HG03060 (cell line): ENCODE data around the gene KCNJ15.

Experiments
- ATAC-seq: cut with Tn5 transposase; IDR thresholded peaks from one replicate; pipeline ENCODE4 v1.9.1; 2021; ENCODE audit warnings: low read depth, moderate number of reproducible peaks; ENCODE audit not compliant: unreplicated experiment

KCNJ15 gene

DNA sequence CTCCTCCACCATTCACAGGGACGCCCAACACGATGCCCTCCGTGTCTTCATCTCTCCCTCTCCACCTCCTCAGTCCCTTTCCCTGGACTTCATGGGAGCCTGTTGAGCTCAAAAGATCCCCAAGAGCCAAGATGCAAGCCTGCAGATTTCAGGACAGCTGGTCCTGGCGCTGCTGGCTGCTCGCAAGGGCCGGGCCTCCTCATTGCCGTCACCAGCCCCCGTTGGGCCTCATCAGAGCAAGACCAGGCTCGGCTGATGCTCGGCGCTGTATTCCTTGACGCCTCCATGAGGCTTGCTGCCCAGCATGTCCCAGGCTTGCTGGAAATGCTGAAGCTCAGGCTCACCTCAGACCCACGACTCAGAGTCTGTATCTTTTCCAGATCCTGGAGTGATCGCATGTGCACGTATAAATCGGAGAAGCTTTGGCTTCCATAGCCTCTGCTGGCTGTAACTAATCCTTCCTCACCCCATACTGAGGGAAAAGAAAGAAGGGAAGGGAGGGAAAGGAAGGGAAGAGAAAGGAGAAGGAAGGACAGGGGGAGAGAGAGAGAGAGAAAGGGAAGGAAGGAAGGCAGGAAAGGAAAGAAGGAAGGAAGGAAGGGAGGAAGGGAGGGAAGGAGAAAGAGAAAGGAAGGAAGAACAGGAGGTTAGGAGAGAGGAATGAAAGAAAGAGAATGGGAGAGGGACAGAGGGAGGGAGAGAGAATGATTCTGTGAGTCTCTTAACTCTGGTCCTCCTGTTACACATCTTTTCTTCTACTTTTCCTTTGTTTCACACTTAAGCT is 94.6 kb downstream of the KCNJ15 start:
- no peak for ATAC-seq

DNA sequence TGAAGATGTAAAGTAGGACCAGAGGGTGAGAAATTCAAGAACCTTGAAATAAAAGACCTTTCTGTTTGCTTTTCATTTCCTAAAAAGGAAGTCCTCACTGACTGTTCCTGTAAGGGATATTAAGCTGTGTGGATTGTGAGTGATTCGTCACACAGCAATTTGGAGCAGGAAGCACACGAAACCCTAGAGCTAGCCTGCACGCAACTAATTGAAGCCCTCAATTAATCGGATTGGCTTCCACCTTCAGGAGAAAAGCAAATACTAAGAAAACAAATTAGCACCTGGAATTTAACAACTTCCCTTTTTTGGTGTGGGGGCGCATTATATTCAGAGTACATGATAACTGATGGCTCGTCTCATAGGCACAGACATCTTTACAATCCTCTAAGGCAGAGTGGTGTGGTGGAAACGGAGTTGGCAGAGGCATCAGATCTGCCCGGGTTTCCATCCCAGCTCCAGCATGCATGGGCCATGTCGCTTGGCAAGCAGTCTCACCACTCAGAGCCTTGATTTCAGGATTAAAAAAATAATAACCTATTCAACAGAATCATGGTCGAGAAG is 95.2 kb downstream of the KCNJ15 start:
- no peak for ATAC-seq

DNA sequence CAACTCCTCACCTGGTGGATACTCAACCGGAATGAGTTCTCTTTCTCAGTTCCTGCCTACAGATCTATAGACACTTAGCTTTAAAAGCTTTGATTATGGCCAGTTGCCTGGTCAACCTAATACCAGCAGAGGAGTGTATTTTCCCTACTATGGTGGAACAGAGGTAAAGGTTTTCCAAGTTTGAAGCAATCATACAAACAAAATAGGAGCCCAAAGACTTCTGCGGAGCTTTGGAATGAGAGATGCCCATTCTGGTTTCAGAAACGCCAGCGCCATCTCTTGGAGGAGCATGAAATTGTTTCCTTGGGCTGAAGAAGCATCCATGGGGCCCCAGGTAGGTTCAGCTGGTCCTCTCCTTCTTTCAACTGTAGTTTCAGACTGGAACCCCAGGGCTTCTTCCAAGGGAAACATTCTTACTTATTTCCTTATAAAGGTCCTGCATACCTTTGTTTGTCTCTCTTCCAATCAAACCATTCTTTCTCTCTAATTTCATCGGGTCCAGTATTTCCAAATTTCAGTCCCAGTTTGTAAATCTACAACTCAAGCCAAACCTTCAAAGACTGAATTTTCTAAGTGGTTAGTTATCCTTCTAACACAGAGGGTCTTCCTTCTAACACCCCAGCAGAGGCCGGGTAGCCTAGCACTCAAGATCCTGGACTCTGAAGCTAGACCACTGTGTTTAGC is 95.9 kb downstream of the KCNJ15 start:
- ATAC-seq: no peak

DNA sequence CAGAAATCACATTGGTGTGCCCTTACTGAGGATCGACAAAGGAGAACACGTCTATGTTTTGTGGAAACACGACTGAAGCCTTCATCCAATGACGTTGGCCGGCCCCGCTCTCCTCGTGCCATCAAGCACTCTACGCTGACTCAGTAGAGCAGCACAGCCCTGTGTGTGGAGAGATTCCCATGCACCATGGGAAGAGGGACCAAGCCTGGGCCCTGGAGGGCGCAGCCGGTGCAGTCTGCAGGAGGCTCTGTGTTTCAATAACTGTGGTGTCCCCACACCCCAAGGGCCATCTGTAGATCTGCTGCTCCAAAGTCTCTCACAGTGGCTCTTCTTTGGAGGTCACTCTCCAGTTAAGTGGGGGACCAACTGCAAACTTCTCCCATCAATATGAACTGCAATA is 97.4 kb downstream of the KCNJ15 start:
- no peak for ATAC-seq

DNA sequence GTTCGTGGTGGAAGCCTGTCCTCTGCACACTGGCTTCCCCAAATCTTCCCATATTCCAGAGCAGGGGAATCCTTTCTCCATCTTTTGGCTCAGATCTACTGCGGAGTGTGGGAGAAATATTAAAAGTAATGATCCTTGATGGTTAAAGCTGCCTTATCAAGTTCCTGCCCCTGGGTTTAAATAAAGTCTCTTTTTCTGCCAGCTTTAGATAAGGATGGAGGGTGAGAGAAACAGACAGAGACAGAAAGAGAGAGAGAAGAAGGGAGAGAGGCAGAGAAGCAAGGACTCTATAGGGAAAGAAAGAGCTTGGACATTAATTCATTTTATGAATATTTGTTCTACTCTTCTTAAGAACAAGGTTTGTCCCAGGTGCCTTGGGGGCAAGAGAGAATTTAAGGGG is 98.0 kb downstream of the KCNJ15 start:
- no peak for ATAC-seq

DNA sequence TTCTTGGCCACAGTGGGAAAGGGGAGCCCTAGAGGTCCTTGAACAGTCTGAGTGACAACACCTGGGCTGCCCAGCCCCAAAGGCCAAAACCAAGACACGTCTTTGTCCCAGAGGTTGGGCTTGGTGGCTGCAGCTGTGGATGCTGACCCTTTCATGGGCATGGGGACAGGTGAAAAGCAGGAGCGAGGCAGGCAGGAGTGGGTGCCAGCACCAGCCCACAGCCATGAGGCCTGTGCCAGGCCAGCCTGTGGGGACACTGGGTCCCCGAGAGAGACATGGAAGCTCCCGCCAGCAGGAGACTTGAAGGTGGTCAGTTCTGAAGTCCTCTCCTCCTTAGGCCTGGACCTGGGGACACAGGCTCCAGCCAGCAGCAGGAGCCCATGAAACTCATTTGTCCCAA is 98.6 kb downstream of the KCNJ15 start:
- ATAC-seq: no peak

DNA sequence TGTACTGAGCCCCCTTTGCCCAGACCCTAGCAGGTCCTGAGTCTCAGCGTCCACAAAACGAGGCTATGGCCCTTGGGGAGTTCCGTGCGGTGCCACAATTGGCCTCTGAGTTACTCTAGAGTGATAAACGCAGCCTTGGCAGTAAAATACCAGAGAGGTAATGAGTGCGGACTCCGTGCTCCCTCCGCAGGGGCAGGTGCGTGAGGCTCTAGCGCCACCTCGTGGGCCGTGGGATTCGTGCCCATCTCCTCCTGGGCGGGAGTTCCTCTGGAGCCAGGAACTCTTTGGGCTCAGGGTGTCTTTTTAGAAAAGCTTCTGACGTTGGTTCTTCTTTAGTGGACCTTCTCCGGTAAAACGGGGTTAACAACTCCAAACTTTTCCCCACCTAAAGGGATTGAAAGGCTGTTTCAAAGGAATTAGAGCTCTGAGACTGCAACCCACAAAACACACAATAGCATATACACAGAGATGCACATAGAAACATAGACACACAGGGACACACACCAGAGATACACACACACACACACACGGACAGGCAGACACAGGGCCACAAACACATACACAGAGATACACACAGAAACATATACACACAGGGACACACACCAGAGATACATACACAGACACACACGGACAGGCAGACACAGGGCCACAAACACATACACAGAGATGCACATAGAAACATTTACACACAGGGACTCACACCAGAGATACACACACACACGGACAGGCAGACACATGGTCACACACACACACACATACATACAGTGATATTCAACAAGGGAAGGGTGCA is 99.4 kb downstream of the KCNJ15 start:
- no peak for ATAC-seq
